SK-N-SH treated with all-trans-retinoic acid at 6 μM for 48 hours (cell line): ENCODE measurements around the gene OR5M10.
"Not testable (repeated sequence)": the region's sequence is repeated elsewhere in the genome, so short reads cannot be mapped to it uniquely, and the experiment has no call there.

Source experiments
- BACH2 ChIP-seq: fragments of 250-450 bp; sonication (Bioruptor Pico); IDR thresholded peaks from 2 replicates; pipeline ENCODE4 v1.9.0; 2021; ENCODE audit warnings: mild to moderate bottlenecking, borderline replicate concordance
- CREB5 ChIP-seq: fragments of 250-450 bp; sonication (Bioruptor Pico); IDR thresholded peaks from 2 replicates; pipeline ENCODE4 v1.5.1; 2020; ENCODE audit warnings: low read depth, mild to moderate bottlenecking, moderate library complexity
- CSDC2 ChIP-seq: fragments of 250-450 bp; sonication (Bioruptor Pico); IDR thresholded peaks from 2 replicates; pipeline ENCODE4 v1.5.0; 2020; ENCODE audit warnings: mild to moderate bottlenecking, moderate library complexity
- PATZ1 ChIP-seq: fragments of 250-450 bp; sonication (Bioruptor Pico); IDR thresholded peaks from 2 replicates; pipeline ENCODE4 v1.8.0; 2020; ENCODE audit warnings: mild to moderate bottlenecking, moderate library complexity, borderline replicate concordance
- POU6F1 ChIP-seq: fragments of 250-450 bp; sonication (Bioruptor Pico); IDR thresholded peaks from 2 replicates; pipeline ENCODE4 v1.8.0; 2021; ENCODE audit warnings: low read depth, mild to moderate bottlenecking, moderate library complexity, borderline replicate concordance
- TSHZ2 ChIP-seq: fragments of 250-450 bp; sonication (Bioruptor Pico); IDR thresholded peaks from 2 replicates; pipeline ENCODE4 v1.5.0; 2020; ENCODE audit warnings: mild to moderate bottlenecking, moderate library complexity
- ZFP30 ChIP-seq: fragments of 450-650 bp; formaldehyde crosslinking; IDR thresholded peaks from 2 replicates; pipeline ENCODE4 v1.5.0; 2022; ENCODE audit warnings: mild to moderate bottlenecking, moderate library complexity
- ZNF70 ChIP-seq: fragments of 450-650 bp; formaldehyde crosslinking; IDR thresholded peaks from 2 replicates; pipeline ENCODE4 v1.5.0; 2020; ENCODE audit warnings: mild to moderate bottlenecking, moderate library complexity

GRCh38 chr11:56592088-56592717, 14.7 kb upstream of the OR5M10 start:
- not testable (repeated sequence) for TF ChIP-seq BACH2; CSDC2 (CRISPR knock-in tag); PATZ1; TSHZ2 (CRISPR knock-in tag); ZNF70 (CRISPR knock-in tag); CREB5 (CRISPR knock-in tag); ZFP30 (CRISPR knock-in tag); POU6F1 (CRISPR knock-in tag)
